Fibroblast of the conjunctiva (primary cell): ENCODE data around the gene RAB44.

Experiments
- DNase-seq: peaks from one replicate; pipeline ENCODE4 v3.0.0-alpha.2; 2010; ENCODE audit warnings: low read depth

Gene RAB44

GRCh38 chr6:36670271-36670670 lies 27.4 kb upstream of the RAB44 start:
- no peak for DNase-seq

GRCh38 chr6:36671687-36672375 lies 25.8 kb upstream of the RAB44 start:
- DNase-seq: no peak

- DNase-seq: no peak
These were observed 23.7 kb upstream of the RAB44 start for GRCh38 chr6:36673882-36674281.

GRCh38 chr6:36674942-36675341 lies 22.7 kb upstream of the RAB44 start:
- DNase-seq: no peak

- DNase-seq: no peak
These were observed 21.2 kb upstream of the RAB44 start for GRCh38 chr6:36676141-36677058.

GRCh38 chr6:36677059-36677749 lies 20.4 kb upstream of the RAB44 start:
- no peak for DNase-seq

GRCh38 chr6:36677753-36678487 lies 19.7 kb upstream of the RAB44 start:
- DNase-seq: no peak

- DNase-seq: peak; percentile 85
These were observed 19.1 kb upstream of the RAB44 start, which contains the start of gene CDKN1A for GRCh38 chr6:36678488-36679042. Gene CDKN1A, plus strand, starts transcription at chr6:36678714. Its CDS starts 5,388 bp downstream, at chr6:36684102.

- no peak for DNase-seq
These were observed 18.4 kb upstream of the RAB44 start for GRCh38 chr6:36679043-36679833.

GRCh38 chr6:36682328-36683144 lies 15.1 kb upstream of the RAB44 start:
- DNase-seq: no peak

- DNase-seq: no peak
These were observed 14.4 kb upstream of the RAB44 start for GRCh38 chr6:36683145-36683655.

GRCh38 chr6:36683656-36684446 lies 13.8 kb upstream of the RAB44 start:
- DNase-seq: no peak

GRCh38 chr6:36684447-36684812 lies 13.2 kb upstream of the RAB44 start:
- DNase-seq: no peak

GRCh38 chr6:36685166-36685924 lies 12.3 kb upstream of the RAB44 start:
- DNase-seq: no peak

GRCh38 chr6:36685926-36686667 lies 11.5 kb upstream of the RAB44 start:
- DNase-seq: no peak

- no peak for DNase-seq
These were observed 10.7 kb upstream of the RAB44 start for GRCh38 chr6:36686668-36687513.
